Skeletal muscle satellite cell (primary cell): ENCODE measurements around the gene NUAK2.
A peak's percentile ranks its signal among the peaks of the same experiment; 100 is the strongest.

Experiments used
- H3K27me3 ChIP-seq: 2 replicates; pipeline ENCODE4 v1.7.0; 2013; ENCODE audit warnings: low read length; ENCODE audit not compliant: control insufficient read depth, insufficient read depth
- H3K36me3 ChIP-seq: 2 replicates; pipeline ENCODE4 v1.7.0; 2013; ENCODE audit warnings: mild to moderate bottlenecking, control low read depth, low read length; ENCODE audit not compliant: insufficient read depth
- H3K4me1 ChIP-seq: 2 replicates; pipeline ENCODE4 v1.7.0; 2013; ENCODE audit warnings: low read length; ENCODE audit not compliant: control insufficient read depth, insufficient read depth
- H3K4me2 ChIP-seq: 2 replicates; pipeline ENCODE4 v1.7.0; 2013; ENCODE audit warnings: mild to moderate bottlenecking, low read length
- H3K4me3 ChIP-seq: 2 replicates; pipeline ENCODE4 v1.7.0; 2013; ENCODE audit warnings: low read length
- H3K9ac ChIP-seq: 2 replicates; pipeline ENCODE4 v1.7.0; 2013; ENCODE audit warnings: mild to moderate bottlenecking, low read depth, low read length, moderate library complexity
- H3K9me3 ChIP-seq: replicated peaks from 2 replicates; pipeline ENCODE4 v1.7.0; 2013; ENCODE audit warnings: mild to moderate bottlenecking, control low read depth, low read length

The NUAK2 gene

DNA sequence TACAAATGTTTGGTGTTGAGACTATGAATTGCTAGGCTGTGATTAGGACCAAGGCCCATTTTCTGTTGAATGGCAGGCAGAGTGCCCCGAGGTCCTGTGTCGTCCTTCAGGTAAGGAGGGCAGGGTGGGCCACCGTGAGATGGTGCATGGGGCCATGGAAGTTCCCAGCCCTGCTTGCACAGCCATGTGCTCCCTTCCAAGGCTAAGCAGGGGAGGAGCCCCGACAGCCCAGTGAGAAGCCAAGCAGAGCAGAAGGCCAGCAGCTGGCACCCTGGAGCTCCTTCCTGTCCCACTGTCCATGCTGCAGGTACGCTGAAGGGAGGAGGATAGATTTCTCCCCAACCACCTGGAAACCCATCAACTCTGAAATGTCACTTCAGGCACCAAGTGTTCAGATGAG is 8.2 kb upstream of the NUAK2 start:
- Histone ChIP-seq H3K9me3 (no peaks in the 10 kb centered on the region), H3K4me3 (no peak overlapping the region), H3K36me3 (no peaks in the 10 kb centered on the region), H3K4me1 (no peaks in the 10 kb centered on the region), H3K9ac (no peak overlapping the region), H3K4me2 (no peak overlapping the region), H3K27me3 (peaks cover 67% of the 10 kb centered on the region)

DNA sequence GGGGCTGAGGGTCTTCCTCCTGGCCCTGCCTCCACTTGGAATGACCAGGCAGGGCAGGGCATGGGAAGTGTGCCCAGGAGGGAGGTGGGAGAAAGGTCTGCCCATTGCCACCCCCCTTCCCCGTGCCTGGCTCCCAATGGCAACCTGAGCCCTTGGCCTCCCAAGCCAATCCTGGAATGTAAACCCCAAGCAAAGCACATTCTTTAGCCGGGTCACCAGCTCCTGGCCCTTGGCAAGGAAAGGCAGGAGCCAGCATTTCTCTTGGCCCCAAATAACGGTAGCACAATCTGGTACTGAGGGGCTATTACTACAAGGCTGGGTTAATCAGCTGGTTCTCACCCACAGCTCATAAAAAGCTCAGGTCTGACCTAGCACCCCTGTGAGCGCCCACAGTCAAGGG is 6.9 kb upstream of the NUAK2 start:
- H3K4me1 ChIP-seq: no peaks in the 10 kb centered on the region
- peaks cover 62% of the 10 kb centered on the region for H3K27me3 ChIP-seq
- H3K4me3 ChIP-seq: no peak overlapping the region
- H3K4me2 ChIP-seq: no peak overlapping the region
- H3K9me3 ChIP-seq: no peaks in the 10 kb centered on the region
- H3K36me3 ChIP-seq: no peaks in the 10 kb centered on the region
- no peak overlapping the region for H3K9ac ChIP-seq

DNA sequence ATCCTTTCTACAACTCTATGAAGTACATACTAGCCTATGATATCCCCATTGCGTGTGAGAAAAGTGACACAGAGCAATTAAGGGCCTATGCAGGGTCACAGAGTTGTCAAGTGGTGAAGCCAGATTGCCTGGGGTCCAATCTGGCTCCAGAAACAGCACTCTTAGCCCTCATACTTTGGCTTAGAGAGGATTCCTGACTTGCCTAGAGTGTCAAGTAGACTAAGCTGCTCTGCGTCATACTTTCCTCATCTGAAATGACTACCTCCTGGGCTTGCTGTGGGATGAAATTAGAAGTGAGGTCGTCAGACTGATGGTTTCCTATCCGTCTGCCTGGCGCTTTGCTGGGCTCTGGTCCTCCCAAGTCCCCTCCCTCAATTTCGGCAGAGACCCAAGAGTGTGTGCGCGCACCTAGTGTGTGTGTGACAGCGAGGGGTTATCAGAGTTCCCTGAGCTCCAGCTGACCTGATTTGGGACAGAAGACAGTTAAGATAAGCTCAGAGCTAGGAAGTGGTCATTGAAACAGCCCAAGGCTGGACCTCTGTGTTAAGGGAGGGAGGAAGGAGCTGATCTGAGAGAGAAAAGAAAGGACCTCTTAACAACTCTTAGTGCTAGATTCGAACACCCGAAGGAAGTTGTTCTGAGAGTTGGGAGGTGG is 5.4 kb upstream of the NUAK2 start:
- Histone ChIP-seq H3K4me2 (no peak overlapping the region), H3K36me3 (no peaks in the 10 kb centered on the region), H3K9ac (no peak overlapping the region), H3K9me3 (no peaks in the 10 kb centered on the region), H3K27me3 (peaks cover 50% of the 10 kb centered on the region), H3K4me3 (no peak overlapping the region), H3K4me1 (peaks cover 1% of the 10 kb centered on the region)

DNA sequence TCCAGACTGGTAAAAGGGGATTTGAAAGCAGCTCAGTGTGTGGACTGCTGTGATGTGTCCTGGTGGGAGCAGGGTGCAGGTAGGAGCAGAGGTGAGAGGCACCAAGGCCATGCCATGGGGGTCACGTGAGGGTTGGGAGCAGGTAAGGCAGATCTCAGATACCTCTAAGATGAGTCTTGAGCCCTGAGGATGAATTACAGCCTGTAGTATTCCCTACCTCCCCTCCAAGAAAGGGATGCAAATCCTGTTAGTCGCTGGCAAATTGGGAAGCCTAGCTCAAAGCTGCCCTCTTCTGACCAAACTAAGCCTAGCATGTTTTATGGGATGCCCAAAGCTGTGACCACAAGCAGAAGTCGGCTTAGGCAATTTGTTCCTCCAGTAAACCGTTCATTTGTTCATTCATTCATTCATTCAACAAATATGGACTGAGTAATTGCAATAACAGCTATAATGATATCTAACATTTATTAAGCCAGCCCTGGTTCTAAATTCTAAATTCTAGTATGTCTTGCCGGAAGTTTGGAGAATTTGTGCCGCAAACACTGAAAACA is 3.9 kb upstream of the NUAK2 start:
- Histone ChIP-seq H3K36me3 (no peaks in the 10 kb centered on the region), H3K9me3 (no peaks in the 10 kb centered on the region), H3K4me3 (no peak overlapping the region), H3K4me1 (peaks cover 10% of the 10 kb centered on the region), H3K9ac (no peak overlapping the region), H3K4me2 (no peak overlapping the region), H3K27me3 (peaks cover 36% of the 10 kb centered on the region)

DNA sequence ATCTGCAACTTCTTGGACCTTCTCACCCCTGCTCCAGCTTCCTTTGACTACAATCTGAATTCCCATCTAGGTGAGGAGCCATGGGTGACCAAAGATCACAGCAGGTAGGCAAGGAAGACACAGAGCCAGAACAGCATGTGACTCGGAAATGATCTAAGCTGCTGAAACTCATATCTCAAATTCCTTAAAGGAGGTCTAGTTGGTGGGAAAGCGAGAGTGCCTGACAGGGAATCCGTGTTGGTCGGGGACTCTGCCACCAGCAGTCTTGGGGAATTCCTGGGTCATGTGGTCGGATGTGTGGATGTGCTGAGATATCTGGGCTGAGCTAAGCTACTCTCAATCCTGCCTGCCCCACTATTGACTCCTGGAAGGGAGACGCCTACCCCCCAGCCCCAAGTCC is 3.2 kb upstream of the NUAK2 start:
- no peak overlapping the region for H3K4me3 ChIP-seq
- H3K9ac ChIP-seq: no peak overlapping the region
- H3K9me3 ChIP-seq: no peaks in the 10 kb centered on the region
- peaks cover 15% of the 10 kb centered on the region for H3K4me1 ChIP-seq
- no peak overlapping the region for H3K4me2 ChIP-seq
- H3K36me3 ChIP-seq: no peaks in the 10 kb centered on the region
- peaks cover 30% of the 10 kb centered on the region for H3K27me3 ChIP-seq

DNA sequence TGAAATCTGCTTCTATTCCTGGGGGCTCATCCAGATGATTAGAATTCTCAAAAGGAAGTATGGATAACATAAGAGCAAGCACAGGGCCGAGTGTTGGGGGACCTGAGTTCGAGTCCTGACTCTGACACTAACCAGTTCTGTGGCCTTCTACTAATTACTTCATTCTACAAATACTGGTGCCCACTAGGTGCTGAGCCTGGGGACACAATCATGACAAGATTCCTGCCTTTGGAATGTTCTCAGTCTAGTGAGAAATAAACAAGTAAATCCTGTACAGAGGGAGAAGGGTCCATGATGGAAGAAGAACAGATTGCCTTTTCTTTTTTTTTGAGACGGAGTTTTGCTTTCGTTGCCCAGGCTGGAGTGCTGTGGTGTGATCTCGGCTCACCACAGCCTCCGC is 2.2 kb upstream of the NUAK2 start:
- peaks cover 20% of the 10 kb centered on the region for H3K27me3 ChIP-seq
- H3K9me3 ChIP-seq: no peaks in the 10 kb centered on the region
- H3K4me3 ChIP-seq: no peak overlapping the region
- peaks cover 24% of the 10 kb centered on the region for H3K4me1 ChIP-seq
- no peak overlapping the region for H3K4me2 ChIP-seq
- H3K36me3 ChIP-seq: no peaks in the 10 kb centered on the region
- H3K9ac ChIP-seq: no peak overlapping the region

DNA sequence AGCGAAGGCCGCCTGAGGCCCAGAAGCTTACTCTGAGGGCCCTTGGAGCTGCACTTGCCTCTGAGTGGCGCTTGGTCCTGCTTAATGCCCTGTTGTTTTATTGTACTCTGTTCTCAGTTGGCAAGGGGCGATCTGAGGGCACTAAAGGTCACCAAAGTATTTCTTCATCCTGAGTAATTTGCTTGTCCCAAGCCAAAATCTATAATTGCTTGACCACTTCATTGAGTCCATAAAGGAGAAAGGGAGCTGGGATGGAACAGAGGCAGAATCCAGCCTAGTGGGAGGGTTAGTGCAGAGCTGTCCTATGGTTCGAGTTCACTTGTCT is 376 bp upstream of the NUAK2 start:
- no peak overlapping the region for H3K9ac ChIP-seq

DNA sequence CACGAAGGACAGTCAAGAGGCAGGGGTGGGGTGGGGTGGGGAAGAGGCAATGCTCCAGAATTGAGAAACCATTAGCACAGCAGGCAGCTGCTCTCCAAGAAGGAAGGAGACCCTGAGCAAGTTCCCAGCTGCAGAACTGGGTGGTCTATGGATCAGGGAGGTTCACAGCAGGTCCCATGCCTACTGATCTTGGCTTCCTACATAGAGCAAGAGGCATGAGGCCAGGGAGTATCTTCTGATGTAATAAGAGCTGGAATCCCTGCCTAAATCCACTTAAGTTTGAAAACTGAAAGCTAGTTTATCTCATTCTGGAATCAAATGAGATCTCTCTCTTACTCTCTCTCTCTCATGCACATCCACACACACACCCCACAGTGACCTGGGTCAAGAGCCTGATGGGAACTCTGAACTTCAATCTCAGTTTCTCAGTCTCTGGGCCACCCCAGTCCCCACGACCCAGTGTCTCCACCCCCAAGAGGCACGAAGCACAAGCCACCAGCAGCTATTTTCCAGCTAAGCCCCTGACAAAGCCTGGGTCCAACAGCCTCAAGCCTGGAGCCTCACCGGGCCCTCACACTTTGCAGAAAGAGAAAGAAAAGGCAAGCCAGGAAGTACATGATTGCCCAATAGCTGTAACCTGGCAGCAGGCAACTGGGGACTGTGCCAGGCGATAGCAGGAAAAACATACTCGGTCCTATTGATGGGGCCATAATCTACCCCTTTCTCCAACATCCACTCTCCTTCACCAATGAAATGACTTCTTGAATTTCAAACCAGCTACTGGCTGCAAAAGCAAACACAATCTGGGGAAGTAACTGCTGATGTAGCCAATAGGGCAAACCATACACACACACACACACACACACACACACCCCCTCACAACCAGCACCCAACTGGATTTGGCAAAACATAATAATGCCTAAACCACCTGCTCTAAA is 2.2 kb downstream of the NUAK2 start:
- H3K36me3 ChIP-seq: no peaks in the 10 kb centered on the region
- H3K27me3 ChIP-seq: no peaks in the 10 kb centered on the region
- H3K4me1 ChIP-seq: peaks cover 45% of the 10 kb centered on the region
- H3K9me3 ChIP-seq: no peaks in the 10 kb centered on the region
- peak overlapping the region; percentile 57 for H3K4me3 ChIP-seq
- peak overlapping the region; percentile 76 for H3K4me2 ChIP-seq
- no peak overlapping the region for H3K9ac ChIP-seq

More for the DNA sequence above, 376 bp upstream of the NUAK2 start:
- H3K4me3 ChIP-seq: peak overlapping the region; percentile 91
- peaks cover 5% of the 10 kb centered on the region for H3K27me3 ChIP-seq
- no peaks in the 10 kb centered on the region for H3K9me3 ChIP-seq
- H3K4me1 ChIP-seq: peaks cover 43% of the 10 kb centered on the region
- no peaks in the 10 kb centered on the region for H3K36me3 ChIP-seq
- peak overlapping the region; percentile 95 for H3K4me2 ChIP-seq

DNA sequence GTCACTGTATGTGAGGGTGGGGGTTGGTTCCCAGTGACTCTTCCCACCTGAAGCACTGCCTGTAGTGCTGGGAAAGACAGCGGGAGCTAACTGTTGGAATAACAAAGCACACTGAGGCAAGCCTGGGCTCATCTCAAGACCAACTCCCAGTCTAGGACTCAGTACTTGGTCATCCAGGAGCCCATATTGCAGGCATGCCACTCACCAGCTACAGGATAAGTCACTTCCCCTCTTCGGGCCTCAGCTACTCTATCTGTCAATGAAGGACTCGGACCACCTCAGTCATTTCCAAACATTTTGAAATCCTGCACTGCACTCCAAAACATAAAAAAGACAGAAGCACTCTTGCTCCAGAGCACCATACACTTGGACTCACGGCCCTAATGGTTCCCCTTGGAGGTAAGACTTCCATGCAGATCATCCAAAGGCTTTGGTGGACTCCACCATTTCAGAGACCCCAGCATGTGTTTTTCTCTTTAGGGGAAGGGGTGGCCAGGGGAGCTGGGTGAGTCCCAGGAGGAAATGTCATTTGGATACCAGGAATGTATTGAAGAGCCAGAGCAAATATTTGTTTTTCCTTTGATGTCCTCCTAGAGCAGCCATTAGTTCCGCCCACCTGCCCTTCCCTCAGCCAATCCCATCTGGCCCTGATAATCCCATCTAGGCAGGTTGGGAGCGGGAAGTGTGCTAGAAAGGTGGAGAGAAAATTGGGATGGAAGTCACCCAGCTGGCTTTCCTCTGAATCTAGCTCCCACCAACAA is 3.1 kb downstream of the NUAK2 start:
- Histone ChIP-seq H3K4me1 (peaks cover 54% of the 10 kb centered on the region), H3K4me2 (peak overlapping the region; percentile 27), H3K9ac (no peak overlapping the region), H3K36me3 (no peaks in the 10 kb centered on the region), H3K4me3 (no peak overlapping the region), H3K27me3 (no peaks in the 10 kb centered on the region), H3K9me3 (no peaks in the 10 kb centered on the region)

DNA sequence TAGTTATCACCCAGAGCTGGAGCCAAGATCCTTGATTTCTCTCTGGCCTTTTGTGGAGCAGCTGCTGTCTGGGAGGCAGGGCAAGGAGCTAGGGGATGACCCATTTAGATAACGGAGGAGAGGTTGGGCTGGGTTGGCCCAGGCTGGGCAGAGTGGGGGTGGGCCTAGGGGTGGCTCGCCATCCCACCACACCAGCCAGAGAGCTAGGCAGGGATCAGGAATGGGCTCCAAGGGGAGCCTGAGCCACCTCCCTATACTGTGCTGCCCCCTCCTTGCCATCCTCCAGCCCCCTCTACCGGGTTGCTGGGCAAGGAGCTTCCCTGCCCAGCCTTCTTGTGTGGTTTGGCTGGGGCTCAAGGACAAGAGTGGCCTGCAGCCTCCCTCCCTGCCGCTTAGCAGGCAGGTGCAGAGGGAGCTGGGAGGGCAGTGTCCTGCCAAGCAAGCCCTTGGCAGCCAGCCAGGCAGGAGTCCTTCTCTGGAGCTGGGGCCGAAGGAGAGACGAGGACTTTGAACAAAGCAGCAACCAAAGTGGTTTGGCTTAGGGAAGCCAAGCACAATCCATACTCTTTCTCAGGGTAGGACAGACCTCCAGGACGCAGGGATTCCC is 4.1 kb downstream of the NUAK2 start:
- Histone ChIP-seq H3K9ac (no peak overlapping the region), H3K4me1 (peaks cover 58% of the 10 kb centered on the region), H3K4me2 (peak overlapping the region; percentile 27), H3K9me3 (no peaks in the 10 kb centered on the region), H3K4me3 (no peak overlapping the region), H3K27me3 (no peaks in the 10 kb centered on the region), H3K36me3 (no peaks in the 10 kb centered on the region)

DNA sequence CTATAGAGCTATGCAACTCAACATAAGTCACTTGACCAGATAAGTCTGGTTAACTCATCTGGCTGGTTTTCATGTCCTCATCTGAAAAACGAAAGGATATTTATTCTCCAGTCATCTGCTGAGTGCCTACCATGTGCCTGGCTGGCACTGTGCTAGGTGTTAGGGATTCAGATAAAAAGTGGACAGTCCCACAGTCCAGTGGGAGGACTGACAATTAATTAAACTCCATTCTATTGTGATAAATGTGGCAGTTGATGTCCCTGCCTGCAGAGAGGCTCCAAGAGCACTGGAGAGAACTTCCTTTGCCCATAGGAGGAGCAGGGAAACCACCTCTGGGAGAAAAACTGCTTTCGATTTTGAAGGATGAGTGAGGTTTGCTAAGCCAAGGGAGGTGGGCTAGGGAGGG is 5.4 kb downstream of the NUAK2 start:
- peaks cover 1% of the 10 kb centered on the region for H3K36me3 ChIP-seq
- no peak overlapping the region for H3K4me2 ChIP-seq
- no peaks in the 10 kb centered on the region for H3K9me3 ChIP-seq
- no peaks in the 10 kb centered on the region for H3K27me3 ChIP-seq
- H3K4me3 ChIP-seq: no peak overlapping the region
- peaks cover 55% of the 10 kb centered on the region for H3K4me1 ChIP-seq
- H3K9ac ChIP-seq: no peak overlapping the region
